HG03103 (cell line): ENCODE data around the gene TEKT3.

Source experiments
- ATAC-seq: cut with Tn5 transposase; IDR thresholded peaks from one replicate; pipeline ENCODE4 v1.9.1; 2021; ENCODE audit warnings: low read depth; ENCODE audit not compliant: unreplicated experiment

The TEKT3 gene

GRCh38 chr17:15298176-15298575 lies 43.2 kb downstream of the TEKT3 start:
- no peak for ATAC-seq

GRCh38 chr17:15293558-15293957 lies 47.8 kb downstream of the TEKT3 start:
- ATAC-seq: no peak

DNA sequence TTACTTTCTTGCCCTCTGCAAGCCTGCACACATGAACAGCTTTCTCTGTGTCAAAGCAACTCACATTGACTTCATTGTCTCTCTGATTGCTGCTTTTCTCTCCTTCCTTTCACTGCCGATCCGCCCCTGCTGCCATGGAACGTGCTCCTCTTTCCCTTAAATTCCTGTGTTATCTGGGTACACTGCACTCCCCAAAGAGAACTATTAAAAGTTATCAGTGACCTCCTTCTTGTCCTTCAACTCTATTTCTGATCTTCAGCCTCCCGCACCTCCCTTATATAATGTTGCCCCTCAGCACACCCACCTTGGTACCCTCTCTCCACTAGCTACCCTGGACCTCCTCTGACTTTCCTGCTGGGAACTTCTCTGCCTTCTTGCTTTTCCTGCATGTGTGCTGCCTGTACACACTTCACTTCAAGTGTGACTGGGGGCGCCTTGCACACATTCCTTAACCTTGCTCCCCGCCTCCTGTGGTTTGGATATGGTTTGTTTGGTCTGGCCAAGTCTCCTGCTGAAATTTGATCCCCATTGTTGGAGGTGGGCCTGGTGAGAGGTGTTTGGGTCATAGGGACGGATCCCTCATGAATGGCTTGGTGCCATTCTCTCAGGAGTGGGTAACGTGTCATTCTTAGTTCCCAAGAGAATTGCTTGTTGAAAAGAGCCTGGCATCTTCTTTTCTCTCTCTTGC lies 49.6 kb downstream of the TEKT3 start:
- no peak for ATAC-seq

GRCh38 chr17:15290605-15291004 lies 50.8 kb downstream of the TEKT3 start:
- ATAC-seq: no peak

DNA sequence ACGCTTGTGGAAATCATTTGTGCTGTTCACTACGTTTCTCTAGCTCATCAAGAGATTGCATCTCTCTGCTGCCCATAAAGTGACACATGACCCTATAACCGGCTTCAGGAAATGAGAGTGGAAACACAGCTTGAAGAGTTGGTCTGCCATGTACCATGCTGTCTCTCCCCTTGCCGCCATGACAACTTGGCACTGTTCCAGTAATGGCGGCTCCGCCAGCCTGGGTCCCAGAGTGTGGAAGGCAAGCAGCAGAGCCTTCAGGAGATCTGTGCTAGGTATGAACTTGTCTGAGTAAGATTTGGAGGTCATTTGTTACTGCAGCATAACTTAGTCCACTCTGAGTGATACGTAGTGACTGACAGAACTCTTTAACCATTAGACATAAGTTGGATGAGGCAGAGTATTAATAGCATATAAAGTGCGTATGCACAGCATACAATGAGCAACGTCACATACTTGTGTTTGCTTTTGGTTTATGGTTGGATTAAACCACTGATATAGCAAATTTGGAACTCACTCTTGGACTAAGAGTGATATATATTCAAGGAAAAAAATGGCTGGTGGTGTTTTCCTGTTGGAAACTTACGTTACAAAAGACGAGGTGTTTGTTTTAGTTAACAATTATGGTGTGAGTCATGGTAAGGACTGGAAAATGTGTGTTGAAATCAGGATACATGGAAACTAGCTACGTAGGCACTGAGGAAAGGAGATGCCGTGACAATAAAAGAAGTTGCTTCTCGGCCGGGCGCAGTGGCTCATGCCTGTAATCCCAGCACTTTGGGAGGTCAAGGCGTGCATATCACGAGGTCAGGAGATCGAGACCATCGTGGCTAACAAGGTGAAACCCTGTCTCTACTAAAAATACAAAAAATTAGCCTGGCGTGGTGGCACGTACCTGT lies 51.9 kb downstream of the TEKT3 start:
- ATAC-seq: no peak

DNA sequence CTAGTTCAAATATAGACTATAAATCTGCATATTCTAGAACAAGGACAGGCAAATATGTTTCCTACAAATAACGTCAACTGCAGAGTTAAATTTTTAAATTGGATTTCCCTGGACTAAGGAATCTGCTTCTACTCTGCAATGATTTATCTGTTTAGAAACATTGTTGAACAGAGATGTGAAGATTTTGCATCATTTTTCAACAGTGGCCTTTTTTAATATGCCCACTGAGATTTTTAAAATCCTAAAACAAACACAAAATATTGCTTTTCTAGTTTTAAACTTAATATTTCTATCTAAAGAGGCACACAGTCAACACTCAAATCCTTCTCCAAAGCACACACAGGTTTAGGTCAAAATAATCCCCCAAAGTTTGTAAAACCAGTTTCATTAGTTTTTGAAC lies 52.5 kb downstream of the TEKT3 start:
- ATAC-seq: no peak

- ATAC-seq: no peak
These were observed 53.7 kb downstream of the TEKT3 start for GRCh38 chr17:15287538-15288267.

DNA sequence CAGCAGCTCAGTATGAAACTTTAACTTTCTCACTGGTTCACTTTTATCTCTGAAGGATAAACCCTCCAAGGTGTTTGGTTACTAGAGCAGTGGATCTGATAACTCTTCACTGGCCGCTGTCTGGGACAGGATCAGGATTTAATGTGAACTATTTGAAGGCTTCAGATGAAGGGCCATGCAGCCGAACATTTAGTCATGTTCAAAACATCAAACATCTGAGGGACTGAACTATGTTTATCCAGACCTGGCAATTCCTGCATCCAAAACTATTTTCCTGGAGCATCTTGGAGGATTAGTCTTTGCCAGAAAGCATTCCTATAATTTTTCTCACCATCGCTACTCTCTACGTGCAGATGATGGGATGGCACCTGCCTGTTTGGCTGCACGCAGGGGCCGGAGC lies 55.9 kb downstream of the TEKT3 start:
- no peak for ATAC-seq

DNA sequence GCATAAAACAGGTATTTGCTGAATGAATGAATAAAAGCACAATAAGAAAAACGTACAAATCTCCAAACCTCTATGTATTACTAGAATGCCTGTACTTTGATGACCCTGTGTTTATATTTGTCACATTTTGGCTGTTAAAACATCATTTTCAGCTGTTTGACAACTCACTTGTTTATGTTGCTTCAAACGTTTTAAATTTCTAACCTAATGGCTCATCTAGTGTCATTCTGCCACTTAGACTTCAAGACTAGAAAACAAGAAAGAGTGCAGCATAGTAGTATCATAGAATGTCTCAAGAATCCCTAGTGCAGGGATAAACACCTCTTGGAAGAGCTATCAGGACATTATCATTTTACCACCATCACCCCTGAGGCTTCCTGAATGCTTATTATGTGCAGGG lies 56.9 kb downstream of the TEKT3 start:
- no peak for ATAC-seq

- ATAC-seq: no peak
These were observed 57.3 kb downstream of the TEKT3 start for GRCh38 chr17:15284107-15284506.

DNA sequence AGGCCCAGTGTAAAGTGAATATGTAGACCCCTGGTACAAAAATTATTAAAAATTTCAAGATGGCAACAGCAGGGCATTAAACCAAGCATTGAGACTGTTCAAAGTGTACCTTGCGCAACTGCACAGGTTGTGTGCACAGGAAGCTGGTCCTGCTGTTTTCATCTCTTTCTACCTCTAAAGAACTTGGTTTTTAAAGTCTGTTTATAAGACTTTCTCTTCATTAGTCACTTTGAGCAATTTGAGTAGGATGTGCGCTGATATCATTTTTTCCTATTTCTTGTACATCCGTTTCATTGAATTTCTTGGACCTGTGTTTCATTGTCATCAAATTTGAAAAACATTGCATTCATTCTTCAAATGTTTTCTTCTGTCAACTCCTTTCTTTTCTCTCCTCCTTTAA lies 59.5 kb downstream of the TEKT3 start:
- no peak for ATAC-seq

GRCh38 chr17:15278924-15279477 lies 62.4 kb downstream of the TEKT3 start:
- no peak for ATAC-seq

DNA sequence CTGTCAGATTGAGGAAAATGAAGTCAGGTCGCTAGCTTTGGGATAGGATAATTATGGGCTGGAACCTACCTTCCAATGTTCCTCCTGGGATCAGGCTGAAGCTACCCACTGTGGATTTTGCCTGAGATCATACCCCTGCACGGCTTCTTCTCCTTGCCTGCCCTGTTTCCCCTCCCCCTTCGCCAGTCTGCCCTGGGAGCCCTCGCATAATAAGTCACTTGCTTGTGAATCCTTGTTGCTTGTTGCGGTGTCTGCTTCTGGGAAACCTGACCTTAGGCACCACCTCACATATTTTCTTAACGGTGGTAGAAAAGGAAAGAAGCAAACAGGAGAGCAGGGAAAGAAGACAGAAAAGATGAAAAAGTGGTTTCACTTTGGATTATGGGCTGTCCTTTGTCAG lies 63.0 kb downstream of the TEKT3 start:
- no peak for ATAC-seq

GRCh38 chr17:15274017-15274416 lies 67.4 kb downstream of the TEKT3 start:
- ATAC-seq: no peak

- no peak for ATAC-seq
These were observed 68.1 kb downstream of the TEKT3 start for GRCh38 chr17:15273141-15273793.

DNA sequence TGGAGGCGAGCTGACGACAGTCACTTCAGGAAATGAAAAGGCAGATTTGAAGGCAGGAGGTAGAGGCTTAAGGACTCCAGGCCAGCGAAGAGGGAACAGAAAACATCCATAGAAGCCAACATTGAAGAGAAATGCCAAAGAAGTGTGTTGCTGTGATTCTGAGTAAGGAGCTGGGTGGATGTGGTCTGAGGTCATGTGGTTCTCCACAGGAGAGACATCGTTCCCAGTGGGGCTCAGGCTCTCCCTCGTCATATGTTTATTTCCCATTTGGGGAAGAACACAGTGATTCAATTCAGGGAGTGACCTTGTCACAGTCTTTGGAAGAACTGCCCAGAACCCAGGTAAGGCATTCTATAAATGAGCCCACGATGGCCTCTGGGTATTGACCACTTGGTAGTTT lies 69.7 kb downstream of the TEKT3 start:
- ATAC-seq: no peak

DNA sequence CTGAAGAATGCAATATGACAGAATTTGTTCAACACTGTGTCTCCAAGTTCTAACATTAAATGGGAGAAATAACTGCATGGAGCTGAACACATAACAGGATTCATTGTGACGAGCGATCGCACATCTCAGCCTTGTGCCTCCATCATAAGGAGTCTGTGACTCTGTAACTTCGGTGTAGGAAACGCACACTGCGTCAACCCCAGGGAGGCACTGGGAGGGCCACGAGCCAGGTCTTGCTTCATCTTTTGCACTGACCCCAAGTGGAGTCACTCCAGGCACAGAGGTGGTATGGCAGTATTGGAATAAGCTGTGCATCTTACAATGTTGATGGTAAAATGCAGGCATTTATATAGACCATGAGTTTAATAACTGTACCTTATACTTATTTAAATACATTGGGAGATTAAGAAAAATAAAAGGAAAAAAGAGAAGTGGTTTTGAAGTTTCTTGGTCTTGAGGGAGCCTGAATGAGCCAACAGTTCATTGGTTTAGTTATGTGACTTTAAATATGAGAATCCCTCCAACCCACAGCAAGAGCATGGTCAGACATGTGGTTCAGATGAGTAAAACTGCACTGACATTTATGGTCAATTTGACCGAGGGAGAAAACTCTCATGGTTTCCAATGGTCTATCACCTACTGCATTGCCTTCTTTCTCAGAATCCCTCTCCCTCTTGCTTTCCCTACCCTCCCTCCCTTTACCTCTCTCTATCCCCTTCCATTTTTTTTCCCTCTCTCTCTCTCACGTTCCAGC lies 70.6 kb downstream of the TEKT3 start:
- ATAC-seq: no peak

DNA sequence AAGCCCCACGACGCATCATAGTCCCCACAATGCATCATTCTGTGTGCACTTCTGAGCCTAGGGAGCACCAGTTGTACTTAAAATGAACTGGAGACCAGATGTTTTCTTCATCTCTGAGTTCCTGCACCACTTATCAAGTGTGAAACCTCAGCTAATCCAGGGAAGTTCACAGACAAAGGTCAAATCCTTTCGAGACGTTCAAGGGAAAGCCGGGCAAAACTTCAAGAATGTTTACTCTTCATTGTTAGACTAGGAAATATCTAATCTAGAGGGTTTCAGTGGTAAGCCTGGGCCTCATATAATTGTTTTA lies 71.7 kb downstream of the TEKT3 start:
- no peak for ATAC-seq

- no peak for ATAC-seq
These were observed 72.2 kb downstream of the TEKT3 start for GRCh38 chr17:15269087-15269779.
